H9 (cell line): ENCODE results near the gene LRRC14B. TPM values are rescaled to one million over a fixed set of nuclear protein-coding genes. Genes with fewer than 3 reads are reported as not detected.
"Not testable (repeated sequence)": the region's sequence is repeated elsewhere in the genome, so short reads cannot be mapped to it uniquely, and the experiment has no call there.

Source experiments
- DNase-seq: peaks from one replicate; pipeline ENCODE4 v3.0.0-alpha.2; 2017
- H2AFZ ChIP-seq: one replicate; pipeline ENCODE4 v1.6.1; 2013; ENCODE audit warnings: mild to moderate bottlenecking, low read length, control low read depth, moderate library complexity
- H2AK5ac ChIP-seq: 2 replicates; pipeline ENCODE4 v1.6.1; 2013; ENCODE audit warnings: low read length, control low read depth, mixed read lengths; ENCODE audit not compliant: insufficient read length
- H2BK120ac ChIP-seq: one replicate; pipeline ENCODE4 v1.6.1; 2013; ENCODE audit warnings: low read depth, mild to moderate bottlenecking, low read length, control low read depth, inconsistent platforms; ENCODE audit not compliant: poor library complexity, severe bottlenecking
- H2BK12ac ChIP-seq: 2 replicates; pipeline ENCODE4 v1.6.1; 2013; ENCODE audit warnings: low read length, control low read depth, mixed read lengths, low read depth; ENCODE audit not compliant: insufficient read length
- H2BK15ac ChIP-seq: 2 replicates; pipeline ENCODE4 v1.6.1; 2013; ENCODE audit warnings: low read depth, low read length, control low read depth
- H2BK20ac ChIP-seq: one replicate; pipeline ENCODE4 v1.6.1; 2013; ENCODE audit warnings: low read depth, mild to moderate bottlenecking, low read length, control low read depth, inconsistent platforms; ENCODE audit not compliant: poor library complexity, severe bottlenecking
- H2BK5ac ChIP-seq: 2 replicates; pipeline ENCODE4 v1.6.1; 2013; ENCODE audit warnings: low read length, control low read depth, mixed read lengths; ENCODE audit not compliant: insufficient read length
- H3K14ac ChIP-seq: 2 replicates; pipeline ENCODE4 v1.6.1; 2013; ENCODE audit warnings: low read length, control low read depth; ENCODE audit not compliant: insufficient read depth
- H3K18ac ChIP-seq: 2 replicates; pipeline ENCODE4 v1.6.1; 2013; ENCODE audit warnings: low read depth, mild to moderate bottlenecking, mixed read lengths, low read length, control low read depth; ENCODE audit not compliant: insufficient read length
- H3K23ac ChIP-seq: 2 replicates; pipeline ENCODE4 v1.6.1; 2013; ENCODE audit warnings: low read length, control low read depth, mixed read lengths, low read depth; ENCODE audit not compliant: insufficient read length
- H3K23me2 ChIP-seq: 2 replicates; pipeline ENCODE4 v1.6.1; 2013; ENCODE audit warnings: low read depth, mild to moderate bottlenecking, mixed read lengths, low read length, control low read depth; ENCODE audit not compliant: insufficient read length, poor library complexity, severe bottlenecking
- H3K27ac ChIP-seq: 2 replicates; pipeline ENCODE4 v1.5.1; 2013; ENCODE audit warnings: low read length, control low read depth, mixed read lengths, low read depth; ENCODE audit not compliant: insufficient read length
- H3K27me3 ChIP-seq: 2 replicates; pipeline ENCODE4 v1.6.1; 2013; ENCODE audit warnings: low read length, control low read depth, inconsistent platforms; ENCODE audit not compliant: insufficient read depth
- H3K4ac ChIP-seq: 2 replicates; pipeline ENCODE4 v1.6.1; 2013; ENCODE audit warnings: low read depth, mild to moderate bottlenecking, control low read depth, inconsistent platforms, low read length, moderate library complexity
- H3K4me1 ChIP-seq: 2 replicates; pipeline ENCODE4 v1.6.1; 2013; ENCODE audit warnings: low read length, control low read depth, inconsistent platforms; ENCODE audit not compliant: insufficient read depth
- H3K4me2 ChIP-seq: 2 replicates; pipeline ENCODE4 v1.6.1; 2013; ENCODE audit warnings: low read length, control low read depth, mixed read lengths; ENCODE audit not compliant: insufficient read length, insufficient read depth
- H3K56ac ChIP-seq: 2 replicates; pipeline ENCODE4 v1.6.1; 2013; ENCODE audit warnings: low read depth, mild to moderate bottlenecking, mixed read lengths, low read length, control low read depth; ENCODE audit not compliant: insufficient read length
- H3K79me1 ChIP-seq: 2 replicates; pipeline ENCODE4 v1.6.1; 2013; ENCODE audit warnings: low read depth, mild to moderate bottlenecking, moderate library complexity, low read length, control low read depth, inconsistent platforms; ENCODE audit not compliant: insufficient read depth, poor library complexity, severe bottlenecking
- H3K79me2 ChIP-seq: 2 replicates; pipeline ENCODE4 v1.6.1; 2013; ENCODE audit warnings: low read length, control low read depth, inconsistent platforms; ENCODE audit not compliant: insufficient read depth
- H3K9ac ChIP-seq: 2 replicates; pipeline ENCODE4 v1.6.1; 2013; ENCODE audit warnings: low read length, control low read depth, mixed read lengths; ENCODE audit not compliant: insufficient read length; ENCODE audit errors: extremely low read depth
- H3K9me3 ChIP-seq: one replicate; pipeline ENCODE4 v1.6.1; 2013; ENCODE audit warnings: low read depth, low read length, inconsistent platforms; ENCODE audit not compliant: control insufficient read depth
- H3T11ph ChIP-seq: one replicate; pipeline ENCODE4 v1.6.1; 2013; ENCODE audit warnings: mild to moderate bottlenecking, low read length, control low read depth, inconsistent platforms
- H4K20me1 ChIP-seq: one replicate; pipeline ENCODE4 v1.6.1; 2013; ENCODE audit not compliant: control insufficient read depth, insufficient read length, insufficient read depth
- H4K5ac ChIP-seq: 2 replicates; pipeline ENCODE4 v1.6.1; 2013; ENCODE audit warnings: low read depth, mild to moderate bottlenecking, mixed read lengths, low read length, control low read depth; ENCODE audit not compliant: insufficient read length
- H4K8ac ChIP-seq: replicated peaks from 2 replicates; pipeline ENCODE4 v1.6.1; 2013; ENCODE audit warnings: low read length, control low read depth, mixed read lengths, low read depth; ENCODE audit not compliant: insufficient read length
- H4K91ac ChIP-seq: 2 replicates; pipeline ENCODE4 v1.6.1; 2013; ENCODE audit warnings: low read depth, mild to moderate bottlenecking, moderate library complexity, mixed read lengths, low read length, control low read depth; ENCODE audit not compliant: insufficient read length
- H3K27ac Mint-ChIP-seq, 3 experiments: 2 replicates in 2 of 3; 3 replicates in 1 of 3; pipeline ENCODE4 v1.8.0; 2020 to 2021; ENCODE audit warnings: mixed read lengths in 3 of 3, mild to moderate bottlenecking in 1 of 3, moderate library complexity in 1 of 3
- H3K27me3 Mint-ChIP-seq: 2 replicates; pipeline ENCODE4 v1.8.0; 2021; ENCODE audit warnings: low read depth, mild to moderate bottlenecking, moderate library complexity, mixed read lengths
- H3K36me3 Mint-ChIP-seq, 3 experiments: 2 replicates in 2 of 3; 3 replicates in 1 of 3; pipeline ENCODE4 v1.8.0; 2020 to 2021; ENCODE audit warnings: low read depth in 3 of 3, mixed read lengths in 3 of 3; ENCODE audit not compliant: insufficient read depth in 1 of 3
- H3K4me1 Mint-ChIP-seq, 2 experiments: 2 replicates each; pipeline ENCODE4 v1.8.0; 2020; ENCODE audit warnings: mixed read lengths in 2 of 2
- H3K4me3 Mint-ChIP-seq, 2 experiments: 2 replicates in 1 of 2; 3 replicates in 1 of 2; pipeline ENCODE4 v1.8.0; 2020 to 2021; ENCODE audit warnings: mild to moderate bottlenecking in 2 of 2, mixed read lengths in 2 of 2, moderate library complexity in 1 of 2
- H3K9me3 Mint-ChIP-seq, 2 experiments: 2 replicates in 1 of 2; 3 replicates in 1 of 2; pipeline ENCODE4 v1.8.0; 2020; ENCODE audit warnings: mild to moderate bottlenecking in 2 of 2, mixed read lengths in 2 of 2, moderate library complexity in 1 of 2
- WGBS: extraction: QIAGEN DNeasy Blood & Tissue Kit; methylation state at CpG from one replicate; pipeline ENCODE4 v1.1.7; 2013; ENCODE audit warnings: missing lambda C conversion rate, low lambda C conversion rate, mixed read lengths; ENCODE audit not compliant: insufficient read length; ENCODE audit errors: extremely low coverage; 5-methylcytosine and 5-hydroxymethylcytosine counted together
- total RNA-seq: library from RNA; stranded (reverse); gene quantifications from 2 replicates; pipeline ENCODE4 v1.2.1, GENCODE V29; 2021
- TF ChIP-seq, protein P1 (sequence below): fragments of 200-600 bp; sonication (generic); conservative IDR thresholded peaks from 3 replicates; pipeline ENCODE4 v1.8.0; 2021; ENCODE audit warnings: antibody characterized with exemption, mild to moderate bottlenecking

Gene LRRC14B
- total RNA-seq, 1 experiment from 2014 or later, result not detected

DNA sequence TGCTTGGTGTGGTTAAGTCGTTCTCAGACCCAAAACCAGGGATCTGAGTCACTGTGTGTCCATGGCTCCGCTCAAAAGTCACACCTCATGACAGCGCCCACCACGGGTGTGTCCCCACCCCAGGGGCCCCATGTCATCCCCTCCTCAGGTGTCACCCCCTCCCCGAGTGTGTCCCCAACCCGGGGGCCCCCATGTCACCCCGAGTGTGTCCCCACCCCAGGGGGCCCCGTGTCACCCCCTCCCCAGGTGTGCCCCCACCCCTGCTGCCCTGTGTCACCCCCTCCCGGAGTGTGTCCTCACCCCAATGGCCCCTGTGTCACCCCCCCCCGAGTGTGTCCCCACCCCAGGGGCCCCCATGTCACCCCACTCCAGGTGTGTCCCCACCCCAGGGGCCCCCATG lies 5.1 kb downstream of the LRRC14B start:
- no peak overlapping the region for H3K18ac ChIP-seq
- no peak overlapping the region for H3K4me2 ChIP-seq
- no peaks in the 10 kb centered on the region for H3K79me1 ChIP-seq
- no peak overlapping the region for H2AK5ac ChIP-seq
- H3K4ac ChIP-seq, result no peak overlapping the region
- H2BK5ac ChIP-seq, result no peak overlapping the region
- H3K36me3 Mint-ChIP-seq, result peaks cover 0 to 2% (median 0%) of the 10 kb centered on the region in 3 experiments; a peak in 2 of 7 replicates
- no peak overlapping the region for H2BK20ac ChIP-seq
- no peaks in the 10 kb centered on the region for H3K27me3 ChIP-seq
- no peak overlapping the region for H2BK120ac ChIP-seq
- H4K20me1 ChIP-seq, result no peaks in the 10 kb centered on the region
- no peak overlapping the region for H3K4me3 Mint-ChIP-seq
- no peak overlapping the region for H4K5ac ChIP-seq
- DNase-seq, result no peak
- TF ChIP-seq, protein P1, sequence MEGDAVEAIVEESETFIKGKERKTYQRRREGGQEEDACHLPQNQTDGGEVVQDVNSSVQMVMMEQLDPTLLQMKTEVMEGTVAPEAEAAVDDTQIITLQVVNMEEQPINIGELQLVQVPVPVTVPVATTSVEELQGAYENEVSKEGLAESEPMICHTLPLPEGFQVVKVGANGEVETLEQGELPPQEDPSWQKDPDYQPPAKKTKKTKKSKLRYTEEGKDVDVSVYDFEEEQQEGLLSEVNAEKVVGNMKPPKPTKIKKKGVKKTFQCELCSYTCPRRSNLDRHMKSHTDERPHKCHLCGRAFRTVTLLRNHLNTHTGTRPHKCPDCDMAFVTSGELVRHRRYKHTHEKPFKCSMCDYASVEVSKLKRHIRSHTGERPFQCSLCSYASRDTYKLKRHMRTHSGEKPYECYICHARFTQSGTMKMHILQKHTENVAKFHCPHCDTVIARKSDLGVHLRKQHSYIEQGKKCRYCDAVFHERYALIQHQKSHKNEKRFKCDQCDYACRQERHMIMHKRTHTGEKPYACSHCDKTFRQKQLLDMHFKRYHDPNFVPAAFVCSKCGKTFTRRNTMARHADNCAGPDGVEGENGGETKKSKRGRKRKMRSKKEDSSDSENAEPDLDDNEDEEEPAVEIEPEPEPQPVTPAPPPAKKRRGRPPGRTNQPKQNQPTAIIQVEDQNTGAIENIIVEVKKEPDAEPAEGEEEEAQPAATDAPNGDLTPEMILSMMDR, result no peak
- no CpG with 5 or more reads among the region's 10 CpGs for WGBS
- no peak overlapping the region for H4K91ac ChIP-seq
- H3K23ac ChIP-seq, result no peak overlapping the region
- H2BK12ac ChIP-seq, result no peak overlapping the region
- no peak overlapping the region for H4K8ac ChIP-seq
- H2BK15ac ChIP-seq, result no peak overlapping the region
- no peaks in the 10 kb centered on the region for H3K79me2 ChIP-seq
- no peak overlapping the region for H3K27ac ChIP-seq
- H3K56ac ChIP-seq, result no peak overlapping the region
- no peaks in the 10 kb centered on the region for H3K9me3 ChIP-seq
- no peak overlapping the region for H2AFZ ChIP-seq
- no peak overlapping the region for H3K14ac ChIP-seq
- peaks cover 3% of the 10 kb centered on the region for H3K27me3 Mint-ChIP-seq
- no peak overlapping the region for H3K9ac ChIP-seq
- no peak overlapping the region for H3K27ac Mint-ChIP-seq
- H3K4me1 ChIP-seq, result no peaks in the 10 kb centered on the region
- H3K9me3 Mint-ChIP-seq, result no peaks in the 10 kb centered on the region
- peaks cover 5 to 12% of the 10 kb centered on the region in 2 experiments; a peak in 3 of 4 replicates for H3K4me1 Mint-ChIP-seq
- H3K23me2 ChIP-seq, result no peaks in the 10 kb centered on the region
- H3T11ph ChIP-seq, result no peak overlapping the region

DNA sequence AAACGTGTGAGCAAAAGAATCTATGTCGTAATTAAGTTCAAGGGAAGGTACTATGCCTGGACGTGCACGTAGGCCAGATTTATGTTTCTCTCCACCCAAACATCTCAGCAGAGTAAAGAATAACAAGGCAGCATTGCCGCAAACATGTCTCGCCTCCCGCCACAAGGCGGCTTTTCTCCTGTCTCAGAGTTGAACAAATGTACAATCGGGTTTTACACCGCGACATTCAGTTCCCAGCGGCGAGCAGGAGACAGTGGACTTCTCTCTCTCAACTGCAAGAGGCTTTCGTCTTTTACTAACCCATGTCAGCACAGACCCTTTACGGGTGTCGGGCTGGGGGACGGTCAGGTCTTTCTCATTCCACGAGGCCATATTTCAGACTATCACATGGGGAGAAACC lies 5.7 kb downstream of the LRRC14B start:
- H2AK5ac ChIP-seq, H3K4me2 ChIP-seq, H3K4ac ChIP-seq, H3K79me2 ChIP-seq, H3K9ac ChIP-seq, H3K56ac ChIP-seq, H3K27me3 ChIP-seq, H3K9me3 Mint-ChIP-seq, H2BK20ac ChIP-seq, DNase-seq, H3K18ac ChIP-seq, H3T11ph ChIP-seq, H3K14ac ChIP-seq, H3K36me3 Mint-ChIP-seq, H3K9me3 ChIP-seq, H3K4me1 ChIP-seq, H2BK120ac ChIP-seq, H2AFZ ChIP-seq, H3K79me1 ChIP-seq, H2BK5ac ChIP-seq, H3K27ac ChIP-seq, H2BK15ac ChIP-seq, H3K27ac Mint-ChIP-seq, H4K20me1 ChIP-seq, H4K5ac ChIP-seq, H2BK12ac ChIP-seq, H4K91ac ChIP-seq, H3K23me2 ChIP-seq, H3K4me3 Mint-ChIP-seq, H4K8ac ChIP-seq, H3K23ac ChIP-seq, H3K27me3 Mint-ChIP-seq: not testable (repeated sequence)
- WGBS, result no CpG with 5 or more reads among the region's 18 CpGs
- H3K4me1 Mint-ChIP-seq, result peaks cover 11 to 19% of the 10 kb centered on the region in 2 experiments
